Measurements from ENCODE around the gene VSIG8.
A peak's percentile ranks its signal among the peaks of the same experiment; 100 is the strongest.

VSIG8 gene

DNA sequence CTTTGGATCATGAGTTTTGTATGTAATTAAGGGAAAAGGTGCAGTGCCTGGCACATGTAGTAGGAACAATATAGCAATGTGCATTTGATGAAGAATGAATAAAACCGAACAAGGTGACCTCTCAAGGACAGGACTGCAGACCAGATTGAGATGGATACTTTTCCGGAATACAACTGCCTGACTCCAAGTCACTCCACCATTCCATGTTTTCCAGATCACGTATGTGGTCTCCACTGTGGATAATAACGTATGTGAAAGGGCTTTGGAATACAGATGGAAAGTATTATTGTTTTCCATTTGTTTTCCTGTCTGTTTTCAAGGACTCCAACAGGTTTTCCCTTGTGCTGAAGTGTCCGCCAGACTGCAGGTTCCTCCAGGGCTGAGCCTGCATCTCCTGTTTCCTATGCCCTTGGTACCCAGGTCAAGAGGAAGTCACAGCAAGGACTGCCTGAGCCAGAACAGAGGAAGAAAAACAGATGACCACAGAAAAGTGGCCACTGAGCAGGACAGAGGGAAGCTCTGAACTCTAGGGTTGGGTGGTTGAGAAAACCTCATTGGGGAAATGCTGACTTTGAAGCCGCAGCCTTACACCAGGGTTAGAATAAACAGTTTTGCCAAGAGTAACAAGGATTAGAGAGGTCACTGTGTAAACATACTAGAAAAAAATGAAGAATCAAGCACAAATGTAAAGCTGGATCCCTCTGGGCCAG lies 33.5 kb upstream of the VSIG8 start:
- TF ChIP-seq, protein P1, sequence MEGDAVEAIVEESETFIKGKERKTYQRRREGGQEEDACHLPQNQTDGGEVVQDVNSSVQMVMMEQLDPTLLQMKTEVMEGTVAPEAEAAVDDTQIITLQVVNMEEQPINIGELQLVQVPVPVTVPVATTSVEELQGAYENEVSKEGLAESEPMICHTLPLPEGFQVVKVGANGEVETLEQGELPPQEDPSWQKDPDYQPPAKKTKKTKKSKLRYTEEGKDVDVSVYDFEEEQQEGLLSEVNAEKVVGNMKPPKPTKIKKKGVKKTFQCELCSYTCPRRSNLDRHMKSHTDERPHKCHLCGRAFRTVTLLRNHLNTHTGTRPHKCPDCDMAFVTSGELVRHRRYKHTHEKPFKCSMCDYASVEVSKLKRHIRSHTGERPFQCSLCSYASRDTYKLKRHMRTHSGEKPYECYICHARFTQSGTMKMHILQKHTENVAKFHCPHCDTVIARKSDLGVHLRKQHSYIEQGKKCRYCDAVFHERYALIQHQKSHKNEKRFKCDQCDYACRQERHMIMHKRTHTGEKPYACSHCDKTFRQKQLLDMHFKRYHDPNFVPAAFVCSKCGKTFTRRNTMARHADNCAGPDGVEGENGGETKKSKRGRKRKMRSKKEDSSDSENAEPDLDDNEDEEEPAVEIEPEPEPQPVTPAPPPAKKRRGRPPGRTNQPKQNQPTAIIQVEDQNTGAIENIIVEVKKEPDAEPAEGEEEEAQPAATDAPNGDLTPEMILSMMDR (IDR thresholded peaks at IDR 0.05; ENCODE audit: insufficient read depth, low read length, poor library complexity, severe bottlenecking) = no peak
- H3K27me3 ChIP-seq (replicated peaks; ENCODE audit: control insufficient read depth, insufficient read depth, low read length) = no peaks in the 10 kb centered on the region
- H3K36me3 ChIP-seq (ENCODE audit: control insufficient read depth, insufficient read depth, low read length) = no peaks in the 10 kb centered on the region
- H3K4me3 ChIP-seq (replicated peaks; ENCODE audit: low read depth, low read length) = no peak overlapping the region
- no peak for DNase-seq (ENCODE audit: extremely low read depth, insufficient read length)

DNA sequence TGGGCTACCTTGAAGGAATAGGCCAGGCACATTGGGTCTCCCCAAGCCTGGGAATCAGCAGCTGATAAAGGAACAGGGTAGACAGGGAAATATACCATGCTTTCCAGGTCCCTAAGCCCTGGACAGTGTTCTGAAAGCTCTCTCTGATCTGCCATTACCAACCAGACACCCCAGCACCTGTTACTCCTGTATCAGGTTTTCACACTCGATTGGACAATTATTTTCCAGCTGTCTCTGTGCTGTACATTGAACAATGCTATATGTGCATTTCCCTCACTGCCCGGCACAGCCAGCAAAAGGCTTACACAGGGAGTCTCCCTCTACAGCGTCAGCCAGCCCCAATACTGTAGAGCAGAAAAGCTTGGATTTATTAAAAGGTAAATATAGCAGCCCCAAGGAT lies 32.8 kb upstream of the VSIG8 start:
- DNase-seq (ENCODE audit: extremely low read depth, insufficient read length) = no peak
- Histone ChIP-seq H3K27me3 (replicated peaks; ENCODE audit: control insufficient read depth, insufficient read depth, low read length) (no peaks in the 10 kb centered on the region), H3K4me3 (replicated peaks; ENCODE audit: low read depth, low read length) (no peak overlapping the region), H3K36me3 (ENCODE audit: control insufficient read depth, insufficient read depth, low read length) (no peaks in the 10 kb centered on the region)
- TF ChIP-seq, protein P1 (IDR thresholded peaks at IDR 0.05; ENCODE audit: insufficient read depth, low read length, poor library complexity, severe bottlenecking) = no peak

DNA sequence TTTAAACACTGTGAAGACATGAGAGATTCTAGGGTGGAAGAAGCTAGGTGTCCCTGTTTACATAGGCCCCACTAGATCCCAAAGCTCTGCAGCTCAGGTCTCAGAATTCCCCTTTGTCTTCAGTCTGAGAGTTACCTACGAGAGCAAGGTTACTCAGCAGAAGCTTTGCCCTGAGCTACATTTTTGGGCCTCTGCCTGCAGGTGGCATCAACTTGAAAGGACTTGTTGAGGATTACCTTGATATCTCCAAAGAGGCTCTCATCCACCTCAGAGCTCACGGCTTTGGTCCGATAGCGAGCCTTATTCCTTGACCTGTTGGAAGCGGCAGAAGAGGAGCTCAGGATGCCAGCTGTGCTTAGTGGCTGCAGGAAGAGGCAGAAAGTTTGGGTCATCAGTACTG lies 30.5 kb upstream of the VSIG8 start:
- H3K27me3 ChIP-seq (replicated peaks; ENCODE audit: control insufficient read depth, insufficient read depth, low read length) = no peaks in the 10 kb centered on the region
- no peaks in the 10 kb centered on the region for H3K36me3 ChIP-seq (ENCODE audit: control insufficient read depth, insufficient read depth, low read length)
- no peak overlapping the region for H3K4me3 ChIP-seq (replicated peaks; ENCODE audit: low read depth, low read length)
- TF ChIP-seq, protein P1 (IDR thresholded peaks at IDR 0.05; ENCODE audit: insufficient read depth, low read length, poor library complexity, severe bottlenecking) = peak; percentile 34
- DNase-seq (ENCODE audit: extremely low read depth, insufficient read length) = no peak

DNA sequence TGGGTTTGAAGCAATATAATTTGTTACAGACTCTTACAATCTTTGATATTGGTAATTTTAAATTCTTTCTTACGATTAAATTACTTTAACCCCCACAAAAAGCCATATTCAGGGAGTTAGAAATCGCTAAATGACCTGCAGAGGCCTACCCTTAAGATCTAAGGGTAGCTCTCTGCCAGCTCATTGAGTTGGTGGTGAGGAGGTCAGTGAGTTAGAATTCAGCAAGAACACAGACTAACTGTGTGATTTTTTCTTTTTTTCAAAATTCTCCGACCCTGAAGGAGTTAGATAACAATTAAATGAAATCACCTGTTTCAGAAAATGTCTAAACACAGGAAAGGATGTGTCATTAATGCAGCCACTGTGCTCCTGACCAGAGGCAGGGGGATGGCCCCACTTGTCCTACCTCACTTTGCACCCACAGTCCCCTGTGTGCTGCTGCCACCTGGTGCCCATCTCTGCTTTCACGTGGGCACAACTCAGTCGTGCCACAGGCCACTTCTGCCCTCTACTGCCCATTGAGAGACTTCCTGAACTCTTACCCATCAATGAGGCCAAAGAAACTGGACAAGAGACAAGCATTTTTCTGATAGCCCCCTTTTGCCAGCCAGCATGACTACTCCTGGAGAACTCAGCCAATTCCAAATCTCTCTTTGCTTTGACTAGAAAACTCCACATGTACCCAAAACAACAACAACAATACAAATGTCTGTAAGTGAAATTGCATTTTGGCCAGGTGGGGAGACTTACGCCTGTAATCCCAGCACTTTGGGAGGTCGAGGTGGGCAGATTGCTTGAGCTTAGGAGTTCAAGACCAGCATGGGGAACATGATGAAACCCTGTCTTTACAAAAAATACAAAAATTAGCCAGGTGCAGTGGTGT lies 29.1 kb upstream of the VSIG8 start:
- no peaks in the 10 kb centered on the region for H3K36me3 ChIP-seq (ENCODE audit: control insufficient read depth, insufficient read depth, low read length)
- H3K27me3 ChIP-seq (replicated peaks; ENCODE audit: control insufficient read depth, insufficient read depth, low read length) = no peaks in the 10 kb centered on the region
- DNase-seq (ENCODE audit: extremely low read depth, insufficient read length) = peak; percentile 78
- TF ChIP-seq, protein P1 (IDR thresholded peaks at IDR 0.05; ENCODE audit: insufficient read depth, low read length, poor library complexity, severe bottlenecking) = peak; percentile 98
- H3K4me3 ChIP-seq (replicated peaks; ENCODE audit: low read depth, low read length) = no peak overlapping the region

DNA sequence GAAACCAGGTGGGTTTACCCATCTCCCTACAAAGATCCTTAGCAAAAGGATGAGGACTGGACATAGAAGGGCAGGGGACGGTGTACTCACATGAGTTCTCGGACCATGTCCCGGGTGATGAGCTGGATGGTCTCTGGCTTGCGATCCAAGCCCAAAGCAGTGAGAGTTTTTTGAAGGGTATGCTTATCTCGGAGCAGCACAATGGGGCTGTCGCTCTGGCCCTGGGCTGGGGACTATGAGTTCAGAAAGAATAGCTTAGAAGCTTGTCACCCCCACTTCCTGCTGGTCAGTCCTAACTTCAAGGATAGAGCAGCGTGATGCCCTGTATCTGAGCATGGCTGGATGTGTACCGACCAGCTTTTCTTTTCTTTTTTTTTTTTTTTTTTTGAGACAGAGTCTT lies 27.9 kb upstream of the VSIG8 start:
- TF ChIP-seq, protein P1 (IDR thresholded peaks at IDR 0.05; ENCODE audit: insufficient read depth, low read length, poor library complexity, severe bottlenecking) = no peak
- Histone ChIP-seq H3K27me3 (replicated peaks; ENCODE audit: control insufficient read depth, insufficient read depth, low read length) (no peaks in the 10 kb centered on the region), H3K4me3 (replicated peaks; ENCODE audit: low read depth, low read length) (no peak overlapping the region), H3K36me3 (ENCODE audit: control insufficient read depth, insufficient read depth, low read length) (no peaks in the 10 kb centered on the region)
- DNase-seq (ENCODE audit: extremely low read depth, insufficient read length) = no peak
